Measurements from ENCODE around the gene SLPI.

Gene SLPI

GRCh38 chr20:45223136-45223535 lies 31.2 kb downstream of the SLPI start:
- Histone ChIP-seq H3K4me3 (ENCODE audit: low read length) (no peak overlapping the region), H3K27me3 (ENCODE audit: control insufficient read depth, low read length) (peaks cover 5% of the 10 kb centered on the region; the same call in 1 of the 2 replicates), H3K9me3 (ENCODE audit: control insufficient read depth, insufficient read depth, low read length) (no peaks in the 10 kb centered on the region), H3K27ac (ENCODE audit: low read depth, low read length) (no peak overlapping the region), H3K79me2 (ENCODE audit: control insufficient read depth, low read length) (no peaks in the 10 kb centered on the region), H3K4me1 (ENCODE audit: control insufficient read depth, low read length) (no peaks in the 10 kb centered on the region), H3K9me2 (replicated peaks; ENCODE audit: control insufficient read depth, low read length) (no peaks in the 10 kb centered on the region), H3F3A (ENCODE audit: control insufficient read depth, insufficient read depth) (no peaks in the 10 kb centered on the region), H4K20me1 (ENCODE audit: control insufficient read depth, insufficient read depth, low read depth, low read length) (no peaks in the 10 kb centered on the region), H3K4me2 (ENCODE audit: low read length) (no peak overlapping the region), H3K36me3 (ENCODE audit: control insufficient read depth, low read length) (no peaks in the 10 kb centered on the region)
- no peak for TF ChIP-seq CTCF (IDR thresholded peaks at IDR 0.05; ENCODE audit: low read depth, low read length, poor library complexity, severe bottlenecking)
- TF ChIP-seq EZH2phosphoT487 (IDR thresholded peaks at IDR 0.05; ENCODE audit: borderline replicate concordance, low read length): no peak

GRCh38 chr20:45221076-45221475 lies 33.3 kb downstream of the SLPI start, which contains the start of gene SEMG2:
Gene SEMG2, plus strand, starts transcription at chr20:45221373. Its CDS starts 17 bp downstream, at chr20:45221390.
- peaks cover 5% of the 10 kb centered on the region; the same call in 1 of the 2 replicates for H3K27me3 ChIP-seq (ENCODE audit: control insufficient read depth, low read length)
- no peaks in the 10 kb centered on the region for H3K9me2 ChIP-seq (replicated peaks; ENCODE audit: control insufficient read depth, low read length)
- TF ChIP-seq EZH2phosphoT487 (IDR thresholded peaks at IDR 0.05; ENCODE audit: borderline replicate concordance, low read length) (no peak), CTCF (IDR thresholded peaks at IDR 0.05; ENCODE audit: low read depth, low read length, poor library complexity, severe bottlenecking) (no peak)
- H3K27ac ChIP-seq (ENCODE audit: low read depth, low read length): no peak within 1 kb of the TSS
- H3K79me2 ChIP-seq (ENCODE audit: control insufficient read depth, low read length): no peaks in the 10 kb centered on the region
- H3K9me3 ChIP-seq (ENCODE audit: control insufficient read depth, insufficient read depth, low read length): no peaks in the 10 kb centered on the region
- H3K4me2 ChIP-seq (ENCODE audit: low read length): no peak within 1 kb of the TSS
- H3F3A ChIP-seq (ENCODE audit: control insufficient read depth, insufficient read depth): no peaks in the 10 kb centered on the region
- no peaks in the 10 kb centered on the region for H3K36me3 ChIP-seq (ENCODE audit: control insufficient read depth, low read length)
- no peaks in the 10 kb centered on the region for H4K20me1 ChIP-seq (ENCODE audit: control insufficient read depth, insufficient read depth, low read depth, low read length)
- H3K4me1 ChIP-seq (ENCODE audit: control insufficient read depth, low read length): no peaks in the 10 kb centered on the region
- no peak within 1 kb of the TSS for H3K4me3 ChIP-seq (ENCODE audit: low read length)

- Histone ChIP-seq H3K9me3 (ENCODE audit: control insufficient read depth, insufficient read depth, low read length) (no peaks in the 10 kb centered on the region), H3K79me2 (ENCODE audit: control insufficient read depth, low read length) (no peaks in the 10 kb centered on the region), H3K27ac (ENCODE audit: low read depth, low read length) (no peak overlapping the region), H3K9me2 (replicated peaks; ENCODE audit: control insufficient read depth, low read length) (no peaks in the 10 kb centered on the region), H3K4me2 (ENCODE audit: low read length) (no peak overlapping the region), H3F3A (ENCODE audit: control insufficient read depth, insufficient read depth) (no peaks in the 10 kb centered on the region), H3K4me3 (ENCODE audit: low read length) (no peak overlapping the region), H4K20me1 (ENCODE audit: control insufficient read depth, insufficient read depth, low read depth, low read length) (no peaks in the 10 kb centered on the region), H3K4me1 (ENCODE audit: control insufficient read depth, low read length) (no peaks in the 10 kb centered on the region), H3K36me3 (ENCODE audit: control insufficient read depth, low read length) (no peaks in the 10 kb centered on the region), H3K27me3 (ENCODE audit: control insufficient read depth, low read length) (peaks cover 5% of the 10 kb centered on the region; the same call in 1 of the 2 replicates)
- TF ChIP-seq CTCF (IDR thresholded peaks at IDR 0.05; ENCODE audit: low read depth, low read length, poor library complexity, severe bottlenecking) (no peak), EZH2phosphoT487 (IDR thresholded peaks at IDR 0.05; ENCODE audit: borderline replicate concordance, low read length) (no peak)
Measured at GRCh38 chr20:45218636-45219035, 35.7 kb downstream of the SLPI start.
